HG03565 (cell line): ENCODE results near the gene MSH2.

Experiments used
- ATAC-seq: cut with Tn5 transposase; IDR thresholded peaks from one replicate; pipeline ENCODE4 v1.9.1; 2021; ENCODE audit warnings: mild to moderate bottlenecking, moderate library complexity; ENCODE audit not compliant: unreplicated experiment

Gene MSH2

DNA sequence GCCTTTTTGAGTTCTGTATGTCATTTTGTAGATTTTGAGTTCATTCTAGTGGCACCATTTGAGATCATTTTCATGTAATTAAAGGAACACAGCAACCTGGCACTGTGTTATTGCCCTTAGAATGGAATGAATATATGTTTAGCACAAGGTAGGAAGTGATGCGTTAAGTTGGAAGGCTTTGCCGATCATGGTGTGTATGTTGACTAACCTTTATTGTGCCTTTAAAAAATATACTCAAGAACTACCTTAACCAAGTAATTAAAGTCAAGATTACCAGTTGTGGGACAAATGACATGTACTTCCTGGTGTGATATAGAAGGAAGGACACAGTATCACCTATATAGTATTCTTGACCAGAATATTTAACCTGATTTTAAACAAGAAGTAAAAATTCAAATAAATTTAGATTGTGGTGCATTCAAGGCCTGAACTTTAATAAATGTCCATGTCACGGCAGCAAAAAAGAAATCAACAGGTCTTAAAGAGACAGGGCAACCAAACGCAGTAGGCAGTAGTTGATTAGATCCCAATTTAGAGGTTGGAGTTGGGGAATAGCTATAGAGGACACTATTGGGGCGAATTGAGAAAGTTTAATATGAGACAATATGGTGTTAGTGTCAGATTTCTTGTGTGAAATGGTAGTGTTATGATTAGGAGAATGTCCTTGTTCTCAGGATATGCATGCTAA lies 68.6 kb downstream of the MSH2 start:
- ATAC-seq, result no peak

DNA sequence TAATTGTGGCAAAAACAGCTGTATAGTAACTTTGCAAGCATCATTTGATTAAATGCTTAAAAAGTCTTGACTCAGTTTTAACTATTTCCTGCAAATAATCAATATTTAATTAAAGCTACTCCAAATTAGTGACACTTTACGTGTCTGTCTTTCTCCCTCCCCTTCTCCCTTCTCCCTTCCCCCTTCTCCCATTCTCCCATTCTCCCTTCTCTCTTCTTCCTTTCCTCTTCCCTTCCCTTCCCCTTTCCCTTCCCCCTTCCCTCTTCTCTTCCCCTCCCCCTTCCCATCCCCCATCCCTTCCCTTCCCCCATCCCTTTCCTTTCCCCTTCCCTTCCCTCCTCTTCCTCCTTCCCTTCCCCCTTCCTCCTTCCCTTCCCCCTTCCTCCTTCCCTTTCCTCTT lies 76.9 kb downstream of the MSH2 start:
- ATAC-seq, result no peak

DNA sequence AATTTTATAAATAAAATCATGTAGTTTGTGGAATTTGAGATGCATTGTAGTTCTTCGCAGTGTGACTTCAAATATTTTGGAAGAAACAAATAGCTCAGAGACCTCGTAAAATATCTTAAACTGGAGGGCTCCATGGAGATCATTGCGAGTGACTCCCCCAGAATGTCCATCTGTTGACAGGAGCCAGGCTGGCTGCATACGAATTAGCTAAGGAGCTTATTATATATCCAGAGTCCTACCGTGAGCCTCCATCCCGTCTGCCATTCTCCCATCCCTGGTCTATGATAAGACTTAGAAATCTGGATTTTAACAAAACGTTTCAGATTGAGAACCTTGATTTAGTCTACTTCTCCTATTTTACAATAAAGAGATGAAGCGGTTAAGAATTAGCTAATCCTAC lies 80.2 kb downstream of the MSH2 start:
- no peak for ATAC-seq

DNA sequence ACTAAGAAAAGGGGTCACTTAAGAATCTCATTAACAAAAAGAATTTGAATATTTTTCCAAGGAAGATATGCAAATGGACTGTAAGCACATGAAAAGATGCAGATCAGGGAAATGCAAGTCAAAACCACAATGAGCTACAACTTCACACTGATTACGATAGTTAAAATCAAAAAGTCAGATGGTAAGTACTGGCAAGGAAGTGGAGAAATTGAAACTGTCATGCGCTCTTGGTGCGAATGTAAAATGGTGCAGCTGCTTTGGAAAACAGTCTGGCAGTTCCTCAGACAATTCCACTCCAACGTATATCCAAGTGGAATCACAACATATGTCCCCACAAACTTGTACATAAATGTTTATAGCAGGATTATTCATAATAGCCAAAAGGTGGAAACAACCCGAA lies 81.4 kb downstream of the MSH2 start:
- ATAC-seq, result no peak

DNA sequence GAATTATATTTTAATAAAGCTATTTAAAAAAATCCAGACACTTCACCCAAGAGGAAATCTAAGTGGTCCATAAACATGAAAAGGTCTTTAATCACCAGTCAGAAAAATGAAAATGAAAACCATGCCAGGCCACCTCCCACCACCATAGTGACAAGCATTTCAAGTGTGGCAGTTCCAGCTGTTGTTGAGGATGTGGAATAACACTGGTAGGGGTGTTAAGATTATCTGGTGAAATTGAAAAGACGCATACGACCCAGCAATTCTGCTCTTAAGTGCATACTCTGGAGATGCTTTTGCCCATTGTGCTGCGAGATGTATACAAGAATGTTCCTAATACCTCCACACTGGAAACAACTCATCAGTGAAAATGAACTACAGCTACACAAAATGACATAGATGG lies 82.2 kb downstream of the MSH2 start:
- ATAC-seq, result no peak

DNA sequence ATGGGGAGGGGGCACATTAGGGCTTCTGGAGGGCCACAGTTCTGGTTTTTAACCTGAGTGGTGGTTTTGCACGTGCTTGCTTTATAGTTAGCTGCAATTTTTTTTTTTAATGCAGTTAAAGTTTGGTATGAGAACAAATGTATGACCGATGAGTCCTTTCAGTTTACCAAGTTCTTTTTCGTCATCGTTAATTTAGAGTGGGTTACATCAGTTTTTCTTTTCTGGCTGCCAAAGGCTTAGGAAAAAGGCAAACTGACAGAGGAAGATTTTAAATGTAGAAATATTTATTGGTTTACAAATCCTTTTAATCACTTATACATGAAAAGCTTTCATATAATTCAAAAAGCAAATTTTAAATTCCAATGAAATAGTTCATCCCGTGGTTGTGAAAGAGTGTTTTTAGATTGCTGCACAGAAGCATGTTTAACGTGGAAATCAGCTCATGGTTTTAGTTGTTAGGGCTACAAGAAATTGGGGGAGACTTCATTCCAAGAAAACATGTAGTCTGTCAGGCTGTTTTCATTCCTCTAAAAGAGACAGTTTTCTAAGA lies 82.9 kb downstream of the MSH2 start:
- no peak for ATAC-seq

DNA sequence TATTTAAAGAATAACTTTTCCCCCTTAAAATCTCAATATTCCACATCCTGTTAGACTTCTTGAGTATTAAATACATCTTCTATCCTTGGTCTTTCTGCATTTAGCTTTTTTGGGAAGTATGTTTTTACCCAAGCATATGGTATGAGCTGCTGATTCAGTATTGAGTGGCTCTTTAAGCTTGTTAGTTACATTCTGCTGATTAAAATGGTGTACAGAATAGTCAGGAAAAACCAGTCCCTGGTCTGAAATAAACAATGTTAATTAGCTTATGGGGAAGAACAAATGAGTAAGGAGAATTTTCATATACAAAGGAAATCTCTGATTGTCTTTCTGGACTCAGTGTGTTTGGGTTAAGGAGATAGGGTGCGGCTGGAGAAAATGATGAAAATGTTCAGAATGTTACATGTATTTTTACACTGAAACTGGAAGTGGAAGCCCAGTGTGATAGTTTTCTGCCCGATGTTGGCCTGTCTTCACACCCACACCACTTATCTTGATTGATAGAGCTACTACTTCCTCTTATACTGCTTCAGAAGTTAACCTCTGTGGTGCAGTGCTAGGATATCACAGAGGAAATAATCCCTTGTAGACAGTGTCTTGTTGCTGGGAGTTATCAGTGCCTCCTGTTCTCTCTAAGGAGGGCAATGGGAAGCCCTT lies 84.0 kb downstream of the MSH2 start:
- ATAC-seq, result peak; percentile 85

DNA sequence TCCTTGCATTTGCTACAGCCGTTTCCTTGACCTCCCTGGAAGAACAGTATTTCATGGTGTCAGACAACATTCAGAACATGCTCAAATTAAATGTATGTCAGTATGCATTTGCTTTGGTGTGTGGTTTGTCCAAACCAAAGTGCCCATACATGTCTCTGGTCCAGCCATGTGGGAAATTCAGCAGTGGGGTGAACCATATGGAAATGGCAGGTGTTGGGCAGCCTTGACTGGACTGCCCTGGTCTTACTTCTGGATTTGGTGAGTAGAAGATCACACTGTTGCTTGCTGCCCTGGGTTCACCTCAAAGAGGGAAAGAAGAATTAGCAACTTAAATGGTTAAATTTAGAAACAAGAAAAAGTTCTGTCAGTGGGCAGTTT lies 84.5 kb downstream of the MSH2 start:
- no peak for ATAC-seq

DNA sequence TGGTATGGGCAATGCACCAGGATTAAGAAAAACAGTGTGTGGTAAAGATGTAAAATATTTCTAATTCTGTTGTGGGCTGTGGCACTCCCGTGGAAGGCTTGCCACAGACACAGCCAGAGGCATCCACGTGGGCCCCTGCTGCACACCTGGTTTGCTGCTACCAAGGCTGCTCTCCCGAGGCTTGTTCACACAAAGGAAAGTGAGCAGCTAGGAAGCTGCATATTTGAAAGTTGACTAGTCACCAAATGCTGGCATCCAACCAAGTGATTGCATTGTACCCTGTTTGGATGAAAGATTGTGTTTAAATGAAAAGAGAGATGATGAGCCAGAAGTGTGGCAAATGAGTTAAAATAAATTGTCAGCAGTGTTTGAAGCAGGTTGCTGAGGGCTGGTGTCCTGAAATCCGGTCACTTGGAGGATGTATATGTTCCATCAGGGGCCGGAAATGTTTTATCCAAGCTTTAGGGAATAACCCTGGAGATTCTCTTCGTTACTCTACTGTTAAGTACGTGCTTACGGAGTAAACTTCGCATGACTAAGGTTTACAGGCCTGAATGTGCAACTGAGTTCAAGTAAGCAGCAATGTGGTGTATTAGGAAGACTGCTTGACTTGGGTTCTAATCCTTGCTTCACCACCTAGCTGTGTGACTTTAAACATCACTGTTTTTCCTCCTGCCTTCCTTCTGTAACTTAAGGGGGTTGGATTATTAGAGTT lies 86.1 kb downstream of the MSH2 start:
- no peak for ATAC-seq

DNA sequence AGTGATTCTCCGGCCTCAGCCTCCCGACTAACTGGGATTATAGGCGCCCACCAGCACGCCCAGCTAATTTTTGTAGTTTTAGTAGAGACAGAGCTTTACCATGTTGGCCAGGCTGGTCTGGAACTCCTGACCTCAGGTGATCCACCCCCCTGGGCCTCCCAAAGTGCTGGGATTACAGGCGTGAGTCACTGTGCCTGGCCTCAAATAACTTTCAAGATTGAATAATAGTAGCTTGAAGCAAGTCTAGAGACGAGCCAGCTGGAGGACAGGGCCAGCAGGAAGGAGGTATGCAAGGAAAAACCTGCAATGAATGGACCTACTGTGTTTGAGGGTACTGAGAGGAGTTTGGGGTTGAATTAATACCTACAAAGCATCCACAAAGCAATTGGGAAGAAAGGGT lies 87.5 kb downstream of the MSH2 start:
- ATAC-seq, result no peak

DNA sequence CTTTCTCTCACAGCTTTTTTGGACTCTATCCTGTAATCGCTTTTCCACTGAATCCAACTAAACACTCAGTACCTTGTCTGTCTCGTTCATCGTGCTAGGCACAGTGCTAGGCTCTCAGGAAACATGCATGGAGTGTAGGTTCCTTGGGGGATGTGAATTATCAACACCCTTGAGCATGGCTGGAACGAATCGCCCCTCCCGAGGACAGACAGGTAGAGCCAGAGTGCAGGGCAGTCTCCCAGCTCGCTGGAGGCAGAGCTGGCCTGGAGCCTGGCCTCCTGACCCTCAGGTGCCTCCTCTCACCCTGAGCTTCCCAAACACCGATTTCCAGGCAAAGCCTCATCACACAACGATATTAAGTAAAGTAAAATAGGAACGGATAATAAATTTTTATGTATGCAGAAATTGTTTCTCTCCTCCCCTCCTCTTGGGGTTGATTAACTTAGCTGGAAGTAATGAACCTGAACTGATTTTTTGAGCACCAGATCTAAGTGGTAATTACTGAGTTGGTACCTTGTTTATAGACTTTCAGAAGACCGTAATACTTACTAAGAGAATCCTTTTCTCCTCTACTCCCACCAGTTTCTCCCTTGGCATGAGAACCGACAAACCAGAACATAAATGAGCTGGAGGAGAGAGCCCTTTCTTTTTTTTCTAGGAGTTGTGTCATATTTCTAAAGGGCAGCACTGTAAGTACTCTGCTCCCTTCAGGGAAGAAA lies 90.5 kb downstream of the MSH2 start:
- no peak for ATAC-seq

DNA sequence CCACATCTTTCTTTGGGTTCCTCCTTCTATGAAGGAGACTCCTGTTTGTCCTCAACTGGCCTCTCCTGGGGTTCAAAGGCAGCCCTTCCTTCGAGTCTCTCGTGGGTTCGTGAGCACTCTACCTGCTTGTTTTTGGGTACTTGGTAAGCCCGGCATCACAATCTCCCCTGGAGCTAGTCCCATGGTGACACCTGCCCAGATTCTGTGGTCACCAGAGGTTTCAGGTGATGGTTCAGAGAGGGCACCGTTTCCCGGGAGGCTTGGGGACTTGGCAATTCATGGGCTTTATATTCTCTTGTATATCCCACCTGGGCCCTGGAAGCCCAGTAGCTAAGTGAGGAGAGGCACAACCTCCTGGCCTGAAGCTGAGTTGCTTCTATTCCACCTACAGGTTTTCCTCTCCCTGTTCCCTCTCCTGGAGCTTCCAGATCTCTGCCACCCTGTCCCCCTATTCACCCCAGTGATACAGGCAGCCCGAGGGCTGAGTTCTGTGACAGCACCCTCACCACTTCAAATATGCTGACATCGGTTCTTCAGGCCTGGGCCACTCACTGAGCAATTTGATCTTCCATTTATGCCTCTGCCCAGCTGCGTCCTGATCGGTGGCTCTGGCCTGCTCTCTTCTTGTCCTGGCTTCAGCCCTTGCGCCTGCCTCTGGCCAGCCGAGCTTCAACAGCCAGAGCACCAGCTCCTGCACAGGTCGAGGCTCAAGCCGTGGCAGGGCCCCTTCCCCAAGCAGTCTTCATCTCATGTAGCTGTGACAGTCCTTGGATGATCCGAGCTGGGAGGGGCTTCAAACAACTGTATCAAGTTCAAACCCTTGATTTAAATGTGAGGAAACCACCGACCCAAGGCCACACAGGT lies 91.5 kb downstream of the MSH2 start:
- ATAC-seq, result no peak

DNA sequence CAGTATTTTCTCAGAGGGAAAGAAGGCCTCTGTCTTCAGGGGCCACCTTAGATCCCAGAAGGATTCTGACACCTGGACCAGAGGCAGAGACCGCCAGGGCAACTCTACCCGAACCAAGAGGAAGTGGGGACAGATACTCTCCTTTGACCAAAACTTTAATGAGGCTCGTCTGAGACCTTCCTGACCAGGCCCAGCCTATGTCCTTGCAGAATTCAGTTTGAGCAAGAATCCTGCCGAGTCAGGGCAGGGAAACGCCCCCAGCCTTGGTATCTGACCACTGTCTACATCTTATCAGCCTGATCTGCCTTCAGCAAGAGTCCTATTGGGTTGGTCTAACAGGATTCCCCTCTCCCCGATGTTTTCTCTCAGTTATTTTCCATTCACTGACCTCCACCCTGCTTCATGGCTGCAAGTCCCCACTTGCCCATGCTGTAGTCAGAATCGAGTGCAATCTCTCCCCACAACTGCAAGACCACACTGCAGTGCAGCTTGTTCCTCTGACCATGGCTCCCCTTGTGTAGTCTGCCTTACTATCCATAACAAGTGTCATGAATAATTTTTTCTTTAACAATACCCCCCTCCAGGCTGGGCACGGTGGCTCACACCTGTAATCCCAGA lies 95.0 kb downstream of the MSH2 start:
- no peak for ATAC-seq

DNA sequence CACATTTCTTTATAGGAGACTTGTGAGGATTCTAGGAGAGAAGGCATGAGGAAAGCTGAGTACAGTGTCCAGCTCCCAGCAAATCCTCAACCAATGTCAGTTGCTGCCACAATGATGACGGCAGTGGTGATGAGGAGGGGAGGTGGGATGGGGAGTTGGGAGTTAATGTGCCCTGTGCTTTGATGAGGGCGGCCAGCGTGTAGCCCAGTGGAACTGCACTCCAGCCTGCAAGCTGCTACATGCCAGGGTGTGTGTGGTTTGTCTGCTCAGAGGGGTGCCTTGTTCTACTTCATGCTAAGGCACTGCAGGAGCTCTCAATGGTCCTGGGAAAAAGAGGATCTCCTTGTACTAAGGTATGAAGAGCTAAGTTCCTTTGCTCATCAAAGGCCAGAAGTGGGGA lies 96.1 kb downstream of the MSH2 start:
- ATAC-seq, result no peak

DNA sequence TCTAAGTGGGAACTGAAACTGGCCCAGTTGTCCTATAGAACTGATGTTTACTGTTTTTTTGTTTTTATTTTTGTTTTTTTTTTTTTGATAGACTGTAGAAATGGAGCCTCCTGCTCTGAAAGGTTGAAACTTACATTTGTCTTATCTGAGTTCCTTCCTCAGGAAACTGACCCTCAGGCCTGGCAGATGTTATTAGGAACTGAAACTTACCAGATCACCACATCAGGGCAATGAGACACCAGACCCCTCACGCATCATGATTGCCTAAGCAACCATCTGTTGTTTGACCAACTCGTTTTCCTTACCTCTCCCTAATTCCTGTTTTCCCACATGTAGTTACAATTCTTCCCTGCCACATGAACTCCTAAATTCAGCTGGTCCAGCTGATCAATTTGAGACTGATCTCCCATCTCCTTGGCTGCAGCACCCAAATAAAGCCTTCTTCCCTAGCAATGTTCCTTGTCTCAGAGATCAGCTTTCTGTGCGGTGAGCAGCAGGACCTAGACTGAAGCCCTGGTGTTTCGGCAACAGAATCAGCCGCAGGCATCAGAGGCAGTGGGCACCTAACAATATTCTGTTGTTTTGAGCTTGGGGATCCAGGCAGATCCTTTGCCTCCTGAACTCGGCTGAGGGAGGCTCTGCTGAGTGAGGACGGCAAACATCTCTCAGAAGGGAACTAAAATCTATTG lies 96.8 kb downstream of the MSH2 start:
- ATAC-seq, result no peak

DNA sequence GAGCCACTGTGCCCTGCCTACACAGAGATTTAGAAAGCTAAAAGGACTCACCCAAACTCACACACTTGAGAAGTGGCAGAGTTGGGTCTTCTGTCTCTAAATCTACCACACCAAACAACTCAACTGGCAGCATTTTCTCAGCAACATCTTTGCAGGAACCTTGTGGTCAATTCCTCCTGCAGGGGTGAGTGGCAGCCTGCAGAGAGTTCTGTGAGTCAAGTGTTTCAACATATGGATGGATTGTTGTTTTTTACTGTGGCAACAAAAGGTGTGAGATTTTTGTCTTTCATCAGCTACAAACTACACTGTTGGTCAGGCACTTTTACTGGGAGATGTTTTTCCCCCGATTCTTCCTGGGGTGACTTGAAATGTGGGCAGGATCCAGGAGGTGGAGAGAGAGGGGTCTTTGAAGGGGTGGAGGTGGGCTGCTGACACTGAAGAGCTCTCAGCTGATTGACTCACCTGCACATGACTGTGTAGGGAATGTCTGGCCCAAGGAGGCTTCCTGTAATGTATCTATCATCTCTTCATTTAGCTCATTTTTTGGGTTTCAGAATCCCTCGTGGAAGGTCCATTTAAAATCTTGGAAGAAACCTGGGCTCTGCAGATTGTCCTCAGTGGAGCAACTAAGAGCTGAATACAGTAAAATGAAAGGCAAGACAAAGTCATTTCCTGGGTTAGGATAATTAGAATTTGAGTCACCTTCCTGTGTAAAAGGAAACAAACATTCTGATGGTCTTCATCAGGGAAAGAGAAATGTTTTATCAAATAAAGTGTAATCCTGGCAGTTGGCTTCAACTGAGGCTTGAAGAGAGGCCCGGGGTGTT lies 98.6 kb downstream of the MSH2 start:
- ATAC-seq, result no peak

DNA sequence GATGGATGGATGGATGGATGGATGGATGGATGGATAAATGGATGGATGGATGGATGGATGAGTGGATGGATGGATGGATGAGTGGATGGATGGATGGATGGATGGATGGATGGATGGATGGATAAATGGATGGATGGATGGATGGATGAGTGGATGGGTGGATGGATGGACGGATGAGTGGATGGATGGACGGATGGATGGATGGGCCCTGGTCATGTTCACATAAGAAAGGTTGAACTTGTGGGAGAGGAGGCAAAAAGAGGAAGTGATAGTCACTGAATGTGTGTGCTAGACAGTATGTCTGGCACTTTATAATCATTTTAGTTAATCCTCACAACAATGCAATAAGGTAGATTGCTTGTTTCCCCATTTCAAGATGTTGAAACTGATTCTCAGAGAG lies 99.5 kb downstream of the MSH2 start:
- ATAC-seq, result peak; percentile 91

DNA sequence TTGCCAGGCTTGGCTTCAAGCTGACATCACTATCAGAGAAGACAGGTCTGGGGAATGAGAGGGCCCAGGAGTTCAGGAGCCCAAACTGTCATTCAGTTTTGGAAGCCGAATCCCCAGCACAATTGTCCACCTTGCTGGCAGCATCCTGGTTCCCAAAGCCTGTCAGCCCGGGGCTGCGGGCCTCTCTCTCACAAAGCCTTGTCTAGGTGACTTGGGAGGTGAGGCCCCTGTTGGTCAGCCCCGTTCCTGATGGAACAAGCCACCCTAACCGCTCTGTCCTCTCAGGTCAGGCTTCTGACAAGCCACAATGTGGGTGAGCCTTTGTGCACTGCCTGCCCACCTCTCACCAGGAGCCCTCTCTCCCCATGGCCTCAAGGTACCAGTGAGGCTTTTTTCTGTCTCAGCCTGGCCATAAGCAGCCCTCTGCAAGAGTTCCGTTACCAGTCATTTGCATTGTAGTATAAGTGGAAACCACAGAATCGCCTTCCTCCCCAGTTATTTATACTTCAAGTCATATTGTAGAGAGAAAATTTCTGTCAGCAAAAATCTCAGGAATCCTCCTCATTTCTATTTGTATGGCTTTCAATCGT lies 100.6 kb downstream of the MSH2 start:
- ATAC-seq, result no peak
